Kidney epithelial cell (primary cell): ENCODE measurements around the gene WASL. TPM values are rescaled to one million over a fixed set of nuclear protein-coding genes. Genes with fewer than 3 reads are reported as not detected.

Source experiments
- DNase-seq: peaks from one replicate; pipeline ENCODE4 v3.0.0-alpha.2; 2010; ENCODE audit warnings: low read depth
- H3K27me3 ChIP-seq: 2 replicates; pipeline ENCODE4 v1.6.0; 2011; ENCODE audit warnings: low read length; ENCODE audit not compliant: control insufficient read depth, insufficient read depth
- H3K36me3 ChIP-seq: 2 replicates; pipeline ENCODE4 v1.5.1; 2011; ENCODE audit warnings: low read length; ENCODE audit not compliant: control insufficient read depth, insufficient read depth
- H3K4me3 ChIP-seq: 2 replicates; pipeline ENCODE4 v1.5.1; 2011; ENCODE audit warnings: low read depth, mild to moderate bottlenecking, control low read depth, low read length
- total RNA-seq: library from RNA; depleted of rRNA; stranded (reverse); fragments of >200 nt; gene quantifications from 2 replicates; pipeline ENCODE4 v1.2.3, GENCODE V29; 2015
- TF ChIP-seq, protein P1 (sequence below): IDR thresholded peaks from 2 replicates; pipeline ENCODE4 v1.5.1; 2011; ENCODE audit warnings: mild to moderate bottlenecking, moderate library complexity, low read length, control low read depth, inconsistent platforms; ENCODE audit not compliant: insufficient read depth, poor library complexity, severe bottlenecking

WASL gene
- total RNA-seq, 1 donor from 2014 or later = 31.6 TPM

DNA sequence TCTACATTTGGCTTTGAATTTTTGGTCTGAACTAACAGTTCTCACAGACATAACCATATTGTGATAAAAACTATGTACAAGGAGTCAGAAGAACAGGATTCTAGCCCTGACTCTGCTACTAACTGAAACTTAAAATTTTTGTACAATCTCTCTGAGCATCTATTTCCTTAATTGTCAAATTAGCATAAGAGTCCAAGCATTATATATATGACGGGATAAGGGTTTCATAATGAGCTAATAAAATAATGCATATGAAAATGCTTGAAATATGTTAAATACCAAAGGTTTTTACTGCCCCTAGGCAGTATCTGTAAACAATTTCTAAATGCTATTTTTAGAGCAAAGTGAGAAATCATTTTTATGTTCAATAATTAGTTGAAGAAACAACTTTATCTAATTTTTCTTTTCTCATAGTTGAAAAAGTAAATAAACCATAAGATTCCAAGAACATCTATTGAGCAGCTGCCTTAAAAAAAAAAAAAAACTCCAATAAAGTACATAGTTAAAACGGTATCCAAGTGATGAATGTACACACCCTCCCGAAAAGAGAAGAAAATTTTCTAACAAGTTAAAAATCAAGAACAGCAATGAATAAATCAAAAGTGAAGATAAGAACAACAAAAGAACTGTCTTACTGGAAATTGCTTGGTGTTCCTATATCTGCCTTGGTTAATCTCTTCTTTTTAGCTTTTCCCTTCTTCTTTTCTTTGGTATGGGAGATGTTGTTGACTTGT is 52.7 kb downstream of the WASL start:
- TF ChIP-seq, protein P1, sequence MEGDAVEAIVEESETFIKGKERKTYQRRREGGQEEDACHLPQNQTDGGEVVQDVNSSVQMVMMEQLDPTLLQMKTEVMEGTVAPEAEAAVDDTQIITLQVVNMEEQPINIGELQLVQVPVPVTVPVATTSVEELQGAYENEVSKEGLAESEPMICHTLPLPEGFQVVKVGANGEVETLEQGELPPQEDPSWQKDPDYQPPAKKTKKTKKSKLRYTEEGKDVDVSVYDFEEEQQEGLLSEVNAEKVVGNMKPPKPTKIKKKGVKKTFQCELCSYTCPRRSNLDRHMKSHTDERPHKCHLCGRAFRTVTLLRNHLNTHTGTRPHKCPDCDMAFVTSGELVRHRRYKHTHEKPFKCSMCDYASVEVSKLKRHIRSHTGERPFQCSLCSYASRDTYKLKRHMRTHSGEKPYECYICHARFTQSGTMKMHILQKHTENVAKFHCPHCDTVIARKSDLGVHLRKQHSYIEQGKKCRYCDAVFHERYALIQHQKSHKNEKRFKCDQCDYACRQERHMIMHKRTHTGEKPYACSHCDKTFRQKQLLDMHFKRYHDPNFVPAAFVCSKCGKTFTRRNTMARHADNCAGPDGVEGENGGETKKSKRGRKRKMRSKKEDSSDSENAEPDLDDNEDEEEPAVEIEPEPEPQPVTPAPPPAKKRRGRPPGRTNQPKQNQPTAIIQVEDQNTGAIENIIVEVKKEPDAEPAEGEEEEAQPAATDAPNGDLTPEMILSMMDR = no peak
- H3K27me3 ChIP-seq = no peaks in the 10 kb centered on the region
- no peak for DNase-seq
- no peaks in the 10 kb centered on the region for H3K36me3 ChIP-seq
- no peak overlapping the region for H3K4me3 ChIP-seq

DNA sequence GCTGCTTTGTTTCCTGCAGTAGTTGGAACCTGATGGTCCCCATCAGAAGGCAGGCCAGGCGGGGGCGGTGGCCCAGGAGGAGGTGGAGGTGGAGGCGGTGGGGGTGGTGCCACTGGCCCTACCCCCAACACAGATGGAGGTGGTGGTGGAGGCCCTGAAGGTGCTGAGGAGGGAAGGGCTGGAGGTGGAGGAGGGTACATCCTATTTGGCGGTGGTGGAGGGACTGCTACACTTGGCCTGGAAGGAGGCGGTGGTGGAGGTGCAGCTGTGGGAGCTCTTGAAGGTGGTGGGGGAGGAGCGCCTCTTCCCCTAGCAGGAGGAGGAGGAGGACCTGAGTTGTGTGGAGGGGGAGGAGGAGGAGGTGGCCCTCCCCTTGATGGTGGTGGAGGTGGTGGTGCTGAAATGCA is 56.3 kb downstream of the WASL start:
- TF ChIP-seq, protein P1 = no peak
- Histone ChIP-seq H3K36me3 (no peaks in the 10 kb centered on the region), H3K4me3 (no peak overlapping the region), H3K27me3 (no peaks in the 10 kb centered on the region)
- DNase-seq = no peak

DNA sequence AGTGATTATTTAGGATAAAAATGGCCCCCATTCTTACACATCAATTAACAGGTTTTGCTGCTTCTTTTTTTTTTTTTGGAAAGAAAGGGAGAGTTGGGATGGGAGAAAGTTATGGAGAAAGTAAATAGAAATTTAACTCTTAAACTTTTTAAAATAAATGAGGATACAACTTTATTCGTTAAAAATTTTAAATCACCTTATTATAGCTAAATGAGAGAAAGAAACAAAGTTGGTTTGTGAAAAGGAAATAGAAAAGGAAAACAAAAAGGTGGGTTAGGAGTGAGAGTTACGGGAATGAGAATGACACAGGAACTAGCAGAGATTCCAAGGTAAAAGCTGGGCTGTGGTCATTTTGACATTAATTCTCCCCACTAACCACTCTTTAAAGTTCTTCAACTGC is 58.3 kb downstream of the WASL start:
- Histone ChIP-seq H3K36me3 (no peaks in the 10 kb centered on the region), H3K4me3 (no peak overlapping the region), H3K27me3 (no peaks in the 10 kb centered on the region)
- no peak for DNase-seq
- TF ChIP-seq, protein P1 = no peak

DNA sequence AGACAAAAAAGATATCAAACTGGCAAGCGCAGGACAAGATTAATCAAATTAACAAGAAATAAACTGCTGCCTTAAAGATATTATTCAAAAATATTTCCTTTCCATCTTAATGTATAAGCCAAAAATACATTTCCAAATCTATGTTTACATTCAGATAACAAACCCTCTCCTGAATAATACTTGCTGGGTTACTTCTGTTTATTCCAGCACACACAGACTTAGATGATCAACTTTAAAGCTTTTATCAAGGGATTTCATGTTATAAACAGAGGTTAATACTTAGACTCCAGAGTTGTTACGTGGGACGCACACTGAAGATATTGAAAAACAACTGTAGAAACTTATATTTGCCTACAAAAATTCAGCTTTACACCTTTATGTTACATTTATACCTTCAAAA is 59.6 kb downstream of the WASL start:
- H3K4me3 ChIP-seq = no peak overlapping the region
- H3K36me3 ChIP-seq = no peaks in the 10 kb centered on the region
- no peaks in the 10 kb centered on the region for H3K27me3 ChIP-seq
- no peak for DNase-seq
- TF ChIP-seq, protein P1 = no peak

DNA sequence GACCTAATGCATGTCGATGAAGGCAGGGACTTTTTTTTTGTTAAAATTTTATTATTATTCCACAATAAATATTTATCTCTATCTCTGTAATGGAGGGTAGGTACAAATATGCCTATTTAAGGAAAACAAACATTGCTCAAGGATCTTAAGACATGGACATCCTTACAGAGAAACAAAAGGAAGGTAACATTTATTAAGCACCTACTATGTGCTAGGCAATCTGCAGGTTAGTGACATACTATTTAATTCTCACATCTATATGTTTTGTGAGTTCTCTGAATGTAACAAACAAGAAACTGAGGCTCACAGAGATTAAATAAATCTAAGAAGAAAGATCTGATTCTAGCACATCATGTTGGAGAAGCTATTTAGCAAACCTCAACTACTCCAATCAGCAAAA is 61.1 kb downstream of the WASL start:
- DNase-seq = no peak
- H3K4me3 ChIP-seq = no peak overlapping the region
- H3K27me3 ChIP-seq = no peaks in the 10 kb centered on the region
- TF ChIP-seq, protein P1 = no peak
- H3K36me3 ChIP-seq = no peaks in the 10 kb centered on the region

DNA sequence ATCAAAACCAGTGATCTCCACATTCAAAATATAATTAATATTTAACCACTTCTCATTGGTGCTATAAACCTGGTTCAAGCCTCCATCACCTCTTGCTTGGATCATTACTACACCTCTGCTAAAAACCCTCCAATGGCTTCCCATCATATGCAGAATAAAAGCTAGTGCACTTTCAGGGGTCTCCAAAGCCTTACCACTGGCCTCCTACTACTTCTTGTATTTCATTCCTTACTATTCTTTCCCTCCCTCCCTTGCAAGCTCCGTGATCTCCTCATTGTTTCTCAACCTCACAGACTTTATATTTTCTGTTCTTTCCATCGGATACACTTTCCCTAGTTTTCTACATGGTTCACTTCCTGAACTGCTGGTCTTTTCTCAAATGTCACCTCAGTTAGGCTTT is 61.6 kb downstream of the WASL start:
- Histone ChIP-seq H3K36me3 (no peaks in the 10 kb centered on the region), H3K4me3 (no peak overlapping the region), H3K27me3 (no peaks in the 10 kb centered on the region)
- TF ChIP-seq, protein P1 = no peak
- DNase-seq = no peak
